HUES64 (cell line): ENCODE measurements around the gene MYO1D.
A peak's percentile ranks its signal among the peaks of the same experiment; 100 is the strongest.

Experiments used
- H3K27ac ChIP-seq: 2 replicates; pipeline ENCODE4 v1.7.0; 2013; ENCODE audit warnings: low read depth, low read length, inconsistent platforms
- H3K27me3 ChIP-seq: 2 replicates; pipeline ENCODE4 v1.6.1; 2013; ENCODE audit warnings: mild to moderate bottlenecking, low read length; ENCODE audit not compliant: insufficient read depth
- H3K36me3 ChIP-seq: 2 replicates; pipeline ENCODE4 v1.6.1; 2013; ENCODE audit warnings: mild to moderate bottlenecking, low read length; ENCODE audit not compliant: insufficient read depth
- H3K4me1 ChIP-seq: 2 replicates; pipeline ENCODE4 v1.6.1; 2013; ENCODE audit warnings: mild to moderate bottlenecking, low read length, moderate library complexity; ENCODE audit not compliant: insufficient read depth
- H3K4me3 ChIP-seq: 2 replicates; pipeline ENCODE4 v1.5.1; 2013; ENCODE audit warnings: mild to moderate bottlenecking, low read length, moderate library complexity
- H3K9ac ChIP-seq: 2 replicates; pipeline ENCODE4 v1.6.1; 2013; ENCODE audit warnings: mild to moderate bottlenecking, low read depth, low read length
- H3K9me3 ChIP-seq: 2 replicates; pipeline ENCODE4 v1.6.1; 2013; ENCODE audit warnings: low read depth, low read length; ENCODE audit not compliant: insufficient read depth
- WGBS: fragments of 150-250, 120-280 bp; methylation state at CpG from one replicate; pipeline ENCODE4 v1.1.7; 2013; ENCODE audit warnings: missing lambda C conversion rate; 5-methylcytosine and 5-hydroxymethylcytosine counted together

MYO1D gene

GRCh38 chr17:32486111-32486700, 390.7 kb downstream of the MYO1D start:
- Histone ChIP-seq H3K27ac (peak overlapping the region; percentile 81; the same call in 1 of the 2 replicates), H3K36me3 (peaks cover 48% of the 10 kb centered on the region), H3K4me3 (peak overlapping the region; percentile 86), H3K27me3 (no peaks in the 10 kb centered on the region), H3K9me3 (no peaks in the 10 kb centered on the region), H3K4me1 (peaks cover 21% of the 10 kb centered on the region), H3K9ac (peak overlapping the region; percentile 81)
- WGBS = 15% methylated on average over 72 of the region's 72 CpGs

GRCh38 chr17:32485261-32486110, 391.4 kb downstream of the MYO1D start:
- WGBS = 84% methylated on average over 12 of the region's 12 CpGs
- peaks cover 49% of the 10 kb centered on the region for H3K36me3 ChIP-seq
- H3K27ac ChIP-seq = no peak overlapping the region
- H3K9me3 ChIP-seq = no peaks in the 10 kb centered on the region
- H3K27me3 ChIP-seq = no peaks in the 10 kb centered on the region
- peak overlapping the region; percentile 81; the same call in 1 of the 2 replicates for H3K9ac ChIP-seq
- H3K4me3 ChIP-seq = peak overlapping the region; percentile 41
- peaks cover 21% of the 10 kb centered on the region for H3K4me1 ChIP-seq

- Histone ChIP-seq H3K36me3 (peaks cover 49% of the 10 kb centered on the region), H3K4me3 (no peak overlapping the region), H3K27ac (no peak overlapping the region), H3K9ac (no peak overlapping the region), H3K27me3 (no peaks in the 10 kb centered on the region), H3K9me3 (no peaks in the 10 kb centered on the region), H3K4me1 (peaks cover 17% of the 10 kb centered on the region)
- WGBS = 94% methylated on average over 10 of the region's 11 CpGs
Measured at GRCh38 chr17:32484628-32485027, 392.3 kb downstream of the MYO1D start.

GRCh38 chr17:32484041-32484461, 392.9 kb downstream of the MYO1D start:
- H3K27ac ChIP-seq = peak overlapping the region; percentile 59; the same call in 1 of the 2 replicates
- 0 out of 2 replicates have a peak overlapping the region, but pooled peaks have one; percentile 1 for H3K9ac ChIP-seq
- 73% methylated on average over 4 of the region's 4 CpGs for WGBS
- H3K9me3 ChIP-seq = no peaks in the 10 kb centered on the region
- H3K27me3 ChIP-seq = no peaks in the 10 kb centered on the region
- H3K4me3 ChIP-seq = no peak overlapping the region
- peaks cover 15% of the 10 kb centered on the region for H3K4me1 ChIP-seq
- peaks cover 49% of the 10 kb centered on the region for H3K36me3 ChIP-seq

- H3K27me3 ChIP-seq = no peaks in the 10 kb centered on the region
- no peak overlapping the region for H3K4me3 ChIP-seq
- H3K27ac ChIP-seq = peak overlapping the region; percentile 59; the same call in 1 of the 2 replicates
- H3K4me1 ChIP-seq = peaks cover 15% of the 10 kb centered on the region
- H3K9ac ChIP-seq = 0 out of 2 replicates have a peak overlapping the region, but pooled peaks have one; percentile 1
- peaks cover 49% of the 10 kb centered on the region for H3K36me3 ChIP-seq
- H3K9me3 ChIP-seq = no peaks in the 10 kb centered on the region
- 9% methylated on average over 7 of the region's 7 CpGs for WGBS
Measured at GRCh38 chr17:32483451-32484019, 393.4 kb downstream of the MYO1D start.

- Histone ChIP-seq H3K27ac (peak overlapping the region; percentile 53; the same call in 1 of the 2 replicates), H3K4me1 (peaks cover 15% of the 10 kb centered on the region), H3K27me3 (no peaks in the 10 kb centered on the region), H3K9me3 (no peaks in the 10 kb centered on the region), H3K36me3 (peaks cover 50% of the 10 kb centered on the region), H3K4me3 (no peak overlapping the region), H3K9ac (no peak overlapping the region)
- 85% methylated on average over 11 of the region's 11 CpGs for WGBS
Measured at GRCh38 chr17:32482568-32483320, 394.2 kb downstream of the MYO1D start.

- H3K27ac ChIP-seq = no peak overlapping the region
- 88% methylated on average over 8 of the region's 8 CpGs for WGBS
- no peak overlapping the region for H3K9ac ChIP-seq
- no peaks in the 10 kb centered on the region for H3K27me3 ChIP-seq
- peaks cover 66% of the 10 kb centered on the region for H3K36me3 ChIP-seq
- H3K4me1 ChIP-seq = peaks cover 15% of the 10 kb centered on the region
- no peaks in the 10 kb centered on the region for H3K9me3 ChIP-seq
- no peak overlapping the region for H3K4me3 ChIP-seq
Measured at GRCh38 chr17:32481193-32481592, 395.7 kb downstream of the MYO1D start.

- H3K4me3 ChIP-seq = no peak overlapping the region
- H3K27ac ChIP-seq = no peak overlapping the region
- no peaks in the 10 kb centered on the region for H3K27me3 ChIP-seq
- H3K4me1 ChIP-seq = peaks cover 13% of the 10 kb centered on the region
- no peak overlapping the region for H3K9ac ChIP-seq
- H3K9me3 ChIP-seq = no peaks in the 10 kb centered on the region
- H3K36me3 ChIP-seq = peaks cover 86% of the 10 kb centered on the region
- 92% methylated on average over 5 of the region's 5 CpGs for WGBS
Measured at GRCh38 chr17:32479074-32479617, 397.8 kb downstream of the MYO1D start.

- Histone ChIP-seq H3K27me3 (no peaks in the 10 kb centered on the region), H3K4me3 (no peak overlapping the region), H3K9me3 (no peaks in the 10 kb centered on the region), H3K36me3 (peaks cover 96% of the 10 kb centered on the region), H3K27ac (no peak overlapping the region), H3K4me1 (no peaks in the 10 kb centered on the region), H3K9ac (no peak overlapping the region)
- 94% methylated on average over 8 of the region's 8 CpGs for whole genome bisulfite sequencing
Measured at GRCh38 chr17:32477220-32477619, 399.7 kb downstream of the MYO1D start.

- WGBS = 97% methylated on average over 3 of the region's 3 CpGs
- no peak overlapping the region for H3K4me3 ChIP-seq
Measured at GRCh38 chr17:32475258-32475657, 401.7 kb downstream of the MYO1D start.

More at GRCh38 chr17:32475258-32475657, 401.7 kb downstream of the MYO1D start:
- Histone ChIP-seq H3K27me3 (no peaks in the 10 kb centered on the region), H3K27ac (no peak overlapping the region), H3K36me3 (peaks cover 96% of the 10 kb centered on the region), H3K4me1 (no peaks in the 10 kb centered on the region), H3K9ac (no peak overlapping the region), H3K9me3 (no peaks in the 10 kb centered on the region)
